ENCODE measurements around the gene CTAG1A.
"Not testable (repeated sequence)": the region's sequence is repeated elsewhere in the genome, so short reads cannot be mapped to it uniquely, and the experiment has no call there.

The CTAG1A gene

DNA sequence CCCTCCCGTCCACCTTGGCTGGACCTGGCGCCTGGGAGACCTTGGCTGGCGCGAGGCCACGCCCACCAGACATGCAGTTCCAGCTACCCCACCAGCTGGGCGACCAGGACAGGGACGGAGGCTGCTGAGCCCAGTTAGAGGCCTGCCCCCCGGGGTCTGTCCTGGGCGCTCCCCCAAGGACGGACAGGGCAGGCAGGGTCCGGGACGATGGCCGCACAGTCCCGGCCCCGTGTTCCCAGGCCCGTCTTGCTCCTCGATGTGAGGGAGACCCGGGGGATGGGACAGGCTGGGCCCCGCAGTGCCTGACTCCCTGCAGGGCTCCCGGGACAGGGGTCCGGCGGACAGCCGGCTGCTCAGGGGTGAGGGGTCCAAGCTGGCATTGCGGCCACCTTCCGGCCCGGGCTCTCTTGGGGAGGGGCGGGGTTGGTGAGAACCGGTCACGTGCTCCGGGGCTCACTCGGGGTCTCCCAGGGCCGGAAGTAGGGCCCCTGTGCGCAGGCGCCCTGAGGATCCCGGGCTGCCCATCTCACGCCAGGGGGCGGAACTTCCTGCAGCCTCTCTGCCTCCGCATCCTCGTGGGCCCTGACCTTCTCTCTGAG, at the start of gene CTAG1A:
Gene CTAG1A, plus strand, starts transcription at position 549 of the 599 bp plus-strand sequence. CDS start 74 bp downstream, outside the sequence.
- H3K9ac ChIP-seq, H3K27ac ChIP-seq, H3K4me1 ChIP-seq, H3K4me3 ChIP-seq, H3K36me3 ChIP-seq, H3K4me2 ChIP-seq, H3K9me3 ChIP-seq, H4K20me1 ChIP-seq, H3K27me3 ChIP-seq: not testable (repeated sequence)

- H3K4me3 ChIP-seq: no peak overlapping the region
- peaks cover 70% of the 10 kb centered on the region; the same call in 1 of the 2 replicates for H4K20me1 ChIP-seq
- TF ChIP-seq Cebpa-rat (IDR thresholded peaks at IDR 0.05): no peak
Observed at GRCh38 chrX:154535892-154536291, 49.0 kb upstream of the CTAG1A start.

DNA sequence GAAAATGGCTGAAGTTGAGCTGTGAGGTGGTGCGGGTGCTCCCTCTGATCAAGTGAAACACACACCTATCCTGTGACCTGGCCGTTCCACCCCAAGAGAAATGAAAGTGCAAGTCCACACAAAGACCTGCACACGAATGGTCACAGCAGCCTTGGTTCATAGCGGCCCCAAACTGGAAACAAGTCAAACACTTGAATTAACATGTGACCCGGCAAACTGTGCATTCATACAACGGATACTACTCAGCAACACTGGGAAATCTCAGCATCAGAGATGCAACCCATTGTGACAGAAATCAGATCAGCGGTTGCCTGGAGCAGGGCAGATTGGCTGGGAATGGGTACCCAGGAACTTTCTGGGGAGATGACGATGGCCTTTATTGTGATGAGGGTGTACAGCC, 45.9 kb upstream of the CTAG1A start:
- Histone ChIP-seq H3K36me3 (peaks cover 31% of the 10 kb centered on the region), H3K27ac (no peak overlapping the region), H4K20me1 (peaks cover 80% of the 10 kb centered on the region; the same call in 1 of the 2 replicates), H3K4me1 (peaks cover 29% of the 10 kb centered on the region), H3K9ac (no peak overlapping the region), H3K9me3 (no peaks in the 10 kb centered on the region), H3K4me2 (no peak overlapping the region), H3K27me3 (peaks cover 75% of the 10 kb centered on the region), H3K4me3 (no peak overlapping the region)
- no peak for TF ChIP-seq Cebpa-rat (IDR thresholded peaks at IDR 0.05)

More at GRCh38 chrX:154535892-154536291, 49.0 kb upstream of the CTAG1A start:
- Histone ChIP-seq H3K27me3 (peaks cover 51% of the 10 kb centered on the region), H3K4me1 (peaks cover 4% of the 10 kb centered on the region; the same call in 1 of the 2 replicates), H3K4me2 (no peak overlapping the region), H3K36me3 (peaks cover 45% of the 10 kb centered on the region), H3K27ac (no peak overlapping the region), H3K9me3 (no peaks in the 10 kb centered on the region), H3K9ac (no peak overlapping the region)

GRCh38 chrX:154540365-154540764, 44.6 kb upstream of the CTAG1A start:
- peaks cover 26% of the 10 kb centered on the region for H3K36me3 ChIP-seq
- H3K4me3 ChIP-seq, H3K4me2 ChIP-seq, H3K27ac ChIP-seq, H3K9me3 ChIP-seq, H3K9ac ChIP-seq: not testable (repeated sequence)
- peaks cover 68% of the 10 kb centered on the region; the same call in 1 of the 2 replicates for H4K20me1 ChIP-seq
- peaks cover 80% of the 10 kb centered on the region for H3K27me3 ChIP-seq
- peaks cover 38% of the 10 kb centered on the region for H3K4me1 ChIP-seq

GRCh38 chrX:154540897-154541535, 43.9 kb upstream of the CTAG1A start:
- peaks cover 5% of the 10 kb centered on the region; the same call in 1 of the 2 replicates for H3K9me3 ChIP-seq
- no peak overlapping the region for H3K4me2 ChIP-seq
- H3K36me3 ChIP-seq: peaks cover 20% of the 10 kb centered on the region; the same call in 1 of the 2 replicates
- H4K20me1 ChIP-seq: peaks cover 62% of the 10 kb centered on the region; the same call in 1 of the 2 replicates
- peaks cover 77% of the 10 kb centered on the region for H3K27me3 ChIP-seq
- no peak for TF ChIP-seq Cebpa-rat (IDR thresholded peaks at IDR 0.05)
- H3K27ac ChIP-seq: no peak overlapping the region
- H3K4me3 ChIP-seq: no peak overlapping the region
- no peak overlapping the region for H3K9ac ChIP-seq
- H3K4me1 ChIP-seq: peaks cover 45% of the 10 kb centered on the region

GRCh38 chrX:154541589-154541895, 43.4 kb upstream of the CTAG1A start:
- Histone ChIP-seq H3K4me3 (no peak overlapping the region), H4K20me1 (peaks cover 60% of the 10 kb centered on the region; the same call in 1 of the 2 replicates), H3K36me3 (peaks cover 20% of the 10 kb centered on the region; the same call in 1 of the 2 replicates), H3K27me3 (peaks cover 72% of the 10 kb centered on the region), H3K9me3 (peaks cover 8% of the 10 kb centered on the region), H3K27ac (no peak overlapping the region), H3K4me2 (peak overlapping the region; percentile 76), H3K4me1 (peaks cover 47% of the 10 kb centered on the region), H3K9ac (no peak overlapping the region)
- TF ChIP-seq Cebpa-rat (IDR thresholded peaks at IDR 0.05): no peak

DNA sequence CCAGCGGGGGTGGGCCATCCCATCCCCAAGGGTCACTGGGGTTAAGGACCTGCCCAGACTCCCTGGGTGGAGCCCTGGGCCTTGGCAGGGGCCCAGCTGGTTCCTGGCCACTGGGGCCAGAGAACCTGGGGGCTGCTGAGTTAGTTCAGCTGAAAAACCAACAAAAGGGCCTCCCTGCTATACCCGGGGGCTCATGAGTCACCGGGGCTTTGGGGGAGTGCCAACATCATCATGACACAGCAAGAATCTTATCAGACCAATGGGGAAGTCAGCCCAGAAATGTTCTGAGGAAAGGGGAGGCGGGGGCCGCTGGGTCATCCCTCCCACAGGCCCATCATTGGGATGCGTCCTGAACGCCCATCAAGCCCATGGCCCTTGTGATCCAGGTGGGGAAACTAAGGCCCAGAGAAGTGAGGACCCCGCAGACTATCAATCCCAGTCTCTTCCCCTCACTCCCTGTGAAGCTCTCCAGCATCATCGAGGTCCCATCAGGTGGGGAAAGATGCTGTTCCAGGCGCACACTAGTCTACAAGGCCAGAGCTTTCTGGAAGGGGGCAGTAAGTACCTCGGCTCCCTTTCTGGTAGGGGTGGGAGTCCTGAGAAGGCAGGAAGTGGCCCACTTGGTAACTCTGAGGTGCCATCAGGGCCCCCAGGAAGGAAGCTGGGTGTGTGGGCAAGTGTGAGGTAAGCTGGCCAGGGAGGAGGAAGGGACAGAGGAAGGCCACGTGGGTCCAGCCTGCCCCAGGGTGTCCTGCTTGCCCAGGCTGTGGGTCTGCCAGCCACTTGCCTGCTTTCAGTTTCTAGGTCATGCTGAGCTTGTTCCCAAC, 42.8 kb upstream of the CTAG1A start:
- peak overlapping the region; percentile 69 for H3K27ac ChIP-seq
- peak overlapping the region; percentile 76 for H3K4me2 ChIP-seq
- H3K4me3 ChIP-seq: peak overlapping the region; percentile 41
- peaks cover 67% of the 10 kb centered on the region for H3K27me3 ChIP-seq
- peaks cover 14% of the 10 kb centered on the region for H3K9me3 ChIP-seq
- peaks cover 47% of the 10 kb centered on the region for H3K4me1 ChIP-seq
- H4K20me1 ChIP-seq: peaks cover 56% of the 10 kb centered on the region; the same call in 1 of the 2 replicates
- H3K36me3 ChIP-seq: peaks cover 20% of the 10 kb centered on the region; the same call in 1 of the 2 replicates
- TF ChIP-seq Cebpa-rat (IDR thresholded peaks at IDR 0.05): no peak
- H3K9ac ChIP-seq: peak overlapping the region; percentile 39

DNA sequence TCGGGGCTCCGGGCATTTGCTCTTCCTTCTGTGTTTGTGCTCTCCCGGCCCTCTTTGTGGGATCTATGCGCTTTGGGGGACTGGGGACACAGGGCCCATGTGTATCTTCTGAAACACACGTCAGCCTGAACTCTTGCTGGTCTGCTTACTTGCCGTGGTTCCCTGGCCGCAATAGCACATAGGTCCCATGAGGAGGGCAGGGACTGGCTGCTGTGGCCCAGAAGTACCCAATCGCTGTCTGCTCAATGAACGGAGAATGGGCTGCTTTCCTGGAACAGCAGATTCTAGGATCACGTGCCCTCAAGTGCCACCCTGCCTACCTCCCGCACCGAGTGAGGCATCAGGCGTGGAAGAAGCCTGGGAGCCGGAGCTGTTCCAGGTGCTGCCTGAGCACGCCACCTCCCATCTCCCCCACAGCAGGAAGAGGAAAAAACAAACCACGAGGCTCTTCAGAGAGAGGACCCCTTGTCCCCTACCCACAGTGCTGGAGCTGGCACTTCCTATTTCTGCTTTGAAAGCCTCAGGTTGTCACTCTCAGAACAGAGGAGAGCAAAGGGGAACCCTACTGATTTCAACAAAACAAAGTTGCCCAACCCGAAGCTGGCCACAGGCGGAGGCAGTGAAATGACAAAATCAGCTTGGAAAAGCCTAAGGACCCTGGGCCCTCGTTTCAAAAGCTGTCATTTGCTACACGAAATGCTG, 42.1 kb upstream of the CTAG1A start:
- H3K4me2 ChIP-seq: peak overlapping the region; percentile 76

DNA sequence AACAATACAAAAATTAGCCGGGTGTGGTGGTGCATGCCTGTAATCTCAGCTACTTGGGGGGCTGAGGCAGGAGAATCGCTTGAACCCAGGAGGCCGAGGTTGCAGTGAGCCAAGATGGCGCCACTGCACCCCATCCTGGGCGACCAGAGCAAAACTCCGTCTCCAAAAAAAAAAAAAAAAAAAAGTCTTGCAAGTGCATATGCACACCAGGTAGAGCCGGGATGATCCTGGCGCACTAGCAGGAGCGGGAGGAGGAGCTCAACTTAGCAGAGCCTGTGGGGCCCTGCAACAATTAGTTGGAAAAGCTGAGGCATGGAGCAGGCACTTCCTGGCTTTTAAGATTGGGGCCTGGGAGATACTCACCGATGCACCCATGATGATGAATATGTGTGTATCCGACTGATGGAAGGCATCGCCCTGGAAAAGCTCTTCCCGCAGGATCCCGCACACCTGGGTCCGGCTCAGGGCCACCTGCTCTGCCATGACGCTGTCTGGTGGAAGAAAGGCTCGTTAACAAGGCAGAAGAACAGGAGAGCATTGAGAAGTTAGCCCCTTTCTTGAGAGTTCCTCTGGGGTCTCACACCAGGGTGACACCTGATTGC, 39.2 kb upstream of the CTAG1A start:
- Histone ChIP-seq H3K4me3 (peak overlapping the region; percentile 79), H3K27ac (no peak overlapping the region), H3K9ac (peak overlapping the region; percentile 85), H3K4me2 (peak overlapping the region; percentile 84), H3K4me1 (peaks cover 63% of the 10 kb centered on the region), H3K36me3 (peaks cover 19% of the 10 kb centered on the region; the same call in 1 of the 2 replicates), H3K27me3 (peaks cover 48% of the 10 kb centered on the region), H3K9me3 (peaks cover 23% of the 10 kb centered on the region), H4K20me1 (peaks cover 59% of the 10 kb centered on the region)
- no peak for TF ChIP-seq Cebpa-rat (IDR thresholded peaks at IDR 0.05)

More for the DNA sequence above, 42.1 kb upstream of the CTAG1A start:
- peak; percentile 9; the same call in 1 of the 2 replicates for TF ChIP-seq Cebpa-rat (IDR thresholded peaks at IDR 0.05)
- peaks cover 21% of the 10 kb centered on the region for H3K9me3 ChIP-seq
- H3K9ac ChIP-seq: peak overlapping the region; percentile 39
- H3K4me1 ChIP-seq: peaks cover 47% of the 10 kb centered on the region
- peak overlapping the region; percentile 69 for H3K27ac ChIP-seq
- peak overlapping the region; percentile 41 for H3K4me3 ChIP-seq
- peaks cover 20% of the 10 kb centered on the region; the same call in 1 of the 2 replicates for H3K36me3 ChIP-seq
- peaks cover 60% of the 10 kb centered on the region for H3K27me3 ChIP-seq
- H4K20me1 ChIP-seq: peaks cover 52% of the 10 kb centered on the region

Data from BLaER1 (cell line).